ENCODE data around the gene LGALS14.

DNA sequence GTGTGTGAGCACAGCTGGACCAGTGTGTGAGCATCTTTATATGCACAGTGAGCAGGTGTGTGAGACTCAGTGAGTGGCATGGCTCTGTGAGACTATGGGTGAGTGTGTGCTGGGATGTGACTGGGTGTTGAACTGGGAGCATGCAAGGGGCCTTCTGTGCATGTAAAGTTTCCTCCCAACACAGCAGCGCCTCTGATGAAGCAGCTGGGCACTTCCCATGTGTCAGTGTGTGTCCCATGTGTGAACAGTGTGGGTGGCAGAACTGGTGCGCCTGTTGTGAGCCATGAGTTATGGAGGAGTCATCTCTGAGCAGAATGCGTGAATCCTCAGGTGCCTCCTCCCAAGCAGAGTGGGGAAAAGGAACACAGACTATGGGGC lies 24.5 kb upstream of the LGALS14 start:
- TF ChIP-seq, protein P1, sequence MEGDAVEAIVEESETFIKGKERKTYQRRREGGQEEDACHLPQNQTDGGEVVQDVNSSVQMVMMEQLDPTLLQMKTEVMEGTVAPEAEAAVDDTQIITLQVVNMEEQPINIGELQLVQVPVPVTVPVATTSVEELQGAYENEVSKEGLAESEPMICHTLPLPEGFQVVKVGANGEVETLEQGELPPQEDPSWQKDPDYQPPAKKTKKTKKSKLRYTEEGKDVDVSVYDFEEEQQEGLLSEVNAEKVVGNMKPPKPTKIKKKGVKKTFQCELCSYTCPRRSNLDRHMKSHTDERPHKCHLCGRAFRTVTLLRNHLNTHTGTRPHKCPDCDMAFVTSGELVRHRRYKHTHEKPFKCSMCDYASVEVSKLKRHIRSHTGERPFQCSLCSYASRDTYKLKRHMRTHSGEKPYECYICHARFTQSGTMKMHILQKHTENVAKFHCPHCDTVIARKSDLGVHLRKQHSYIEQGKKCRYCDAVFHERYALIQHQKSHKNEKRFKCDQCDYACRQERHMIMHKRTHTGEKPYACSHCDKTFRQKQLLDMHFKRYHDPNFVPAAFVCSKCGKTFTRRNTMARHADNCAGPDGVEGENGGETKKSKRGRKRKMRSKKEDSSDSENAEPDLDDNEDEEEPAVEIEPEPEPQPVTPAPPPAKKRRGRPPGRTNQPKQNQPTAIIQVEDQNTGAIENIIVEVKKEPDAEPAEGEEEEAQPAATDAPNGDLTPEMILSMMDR (tag by site-specific recombination; IDR thresholded peaks at IDR 0.05), result no peak
- TF ChIP-seq ZNF366 (tag by site-specific recombination; conservative IDR thresholded peaks at IDR 0.05) (no peak), ZNF146 (tag by site-specific recombination; IDR thresholded peaks at IDR 0.05) (no peak), ZNF16 (tag by site-specific recombination; IDR thresholded peaks at IDR 0.05; ENCODE audit: low read depth) (no peak), TRIM28 (IDR thresholded peaks at IDR 0.05; ENCODE audit: borderline replicate concordance, low read length) (no peak), GLI4 (tag by site-specific recombination; IDR thresholded peaks at IDR 0.05) (no peak), ZSCAN16 (tag by site-specific recombination; IDR thresholded peaks at IDR 0.05) (no peak), REPIN1 (tag by site-specific recombination; IDR thresholded peaks at IDR 0.05; ENCODE audit: low read depth) (no peak), ZBTB1 (tag by site-specific recombination; IDR thresholded peaks at IDR 0.05) (no peak), ZNF747 (tag by site-specific recombination; IDR thresholded peaks at IDR 0.05) (no peak), HOXA7 (CRISPR knock-in tag; IDR thresholded peaks at IDR 0.05; ENCODE audit: borderline replicate concordance) (no peak)
- TF ChIP-seq, protein P2, sequence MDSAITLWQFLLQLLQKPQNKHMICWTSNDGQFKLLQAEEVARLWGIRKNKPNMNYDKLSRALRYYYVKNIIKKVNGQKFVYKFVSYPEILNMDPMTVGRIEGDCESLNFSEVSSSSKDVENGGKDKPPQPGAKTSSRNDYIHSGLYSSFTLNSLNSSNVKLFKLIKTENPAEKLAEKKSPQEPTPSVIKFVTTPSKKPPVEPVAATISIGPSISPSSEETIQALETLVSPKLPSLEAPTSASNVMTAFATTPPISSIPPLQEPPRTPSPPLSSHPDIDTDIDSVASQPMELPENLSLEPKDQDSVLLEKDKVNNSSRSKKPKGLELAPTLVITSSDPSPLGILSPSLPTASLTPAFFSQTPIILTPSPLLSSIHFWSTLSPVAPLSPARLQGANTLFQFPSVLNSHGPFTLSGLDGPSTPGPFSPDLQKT (IDR thresholded peaks at IDR 0.05; ENCODE audit: borderline replicate concordance, low read depth, low read length), result no peak

Measured in HEK293 (cell line).